ENCODE measurements around the gene LSR. TPM values are rescaled to one million over a fixed set of nuclear protein-coding genes. Genes with fewer than 3 reads are reported as not detected.
"Not testable (repeated sequence)": the region's sequence is repeated elsewhere in the genome, so short reads cannot be mapped to it uniquely, and the experiment has no call there.

LSR gene
- total and polyA plus RNA-seq, 12 donors = 8.2 to 106 (median 58.7) TPM

DNA sequence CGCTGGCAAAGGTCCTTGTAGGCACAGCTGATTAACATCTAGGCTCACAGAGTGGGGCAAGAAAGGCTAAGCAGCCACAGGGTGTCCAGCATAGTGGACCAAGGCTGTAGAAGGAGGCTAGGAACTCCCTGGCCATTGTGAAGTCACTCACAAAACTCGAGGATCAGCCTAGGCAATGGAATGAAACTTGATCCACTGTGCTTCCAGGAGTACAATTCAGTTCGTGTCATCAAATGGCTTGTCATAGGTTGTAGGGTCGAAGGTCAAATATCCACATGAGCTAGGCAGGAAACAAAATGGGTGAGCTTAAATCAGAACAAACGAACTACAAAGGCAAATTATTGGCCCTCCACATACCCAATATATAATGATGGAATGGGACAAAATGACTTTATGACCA, 15.9 kb upstream of the LSR start:
- Histone ChIP-seq H3K27me3 (no peaks in the 10 kb centered on the region), H3K27ac (no peak overlapping the region), H3K9me3 (replicated peaks in 1 of 3) (no peaks in the 10 kb centered on the region), H3K4me1 (replicated peaks in 1 of 2) (no peaks in the 10 kb centered on the region), H3K36me3 (replicated peaks in 1 of 2) (no peaks in the 10 kb centered on the region), H3K4me3 (no peak overlapping the region)
- intact Hi-C loops (cut with DNase I) = no loop called here
- 68 to 72% (median 71%) methylated on average over 5 of the region's 5 CpGs for WGBS, 4 donors
- no peak for DNase-seq
- TF ChIP-seq, protein P1, sequence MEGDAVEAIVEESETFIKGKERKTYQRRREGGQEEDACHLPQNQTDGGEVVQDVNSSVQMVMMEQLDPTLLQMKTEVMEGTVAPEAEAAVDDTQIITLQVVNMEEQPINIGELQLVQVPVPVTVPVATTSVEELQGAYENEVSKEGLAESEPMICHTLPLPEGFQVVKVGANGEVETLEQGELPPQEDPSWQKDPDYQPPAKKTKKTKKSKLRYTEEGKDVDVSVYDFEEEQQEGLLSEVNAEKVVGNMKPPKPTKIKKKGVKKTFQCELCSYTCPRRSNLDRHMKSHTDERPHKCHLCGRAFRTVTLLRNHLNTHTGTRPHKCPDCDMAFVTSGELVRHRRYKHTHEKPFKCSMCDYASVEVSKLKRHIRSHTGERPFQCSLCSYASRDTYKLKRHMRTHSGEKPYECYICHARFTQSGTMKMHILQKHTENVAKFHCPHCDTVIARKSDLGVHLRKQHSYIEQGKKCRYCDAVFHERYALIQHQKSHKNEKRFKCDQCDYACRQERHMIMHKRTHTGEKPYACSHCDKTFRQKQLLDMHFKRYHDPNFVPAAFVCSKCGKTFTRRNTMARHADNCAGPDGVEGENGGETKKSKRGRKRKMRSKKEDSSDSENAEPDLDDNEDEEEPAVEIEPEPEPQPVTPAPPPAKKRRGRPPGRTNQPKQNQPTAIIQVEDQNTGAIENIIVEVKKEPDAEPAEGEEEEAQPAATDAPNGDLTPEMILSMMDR (IDR thresholded peaks at IDR 0.05) = no peak
- no peak for TF ChIP-seq POLR2A (IDR thresholded peaks at IDR 0.05)

DNA sequence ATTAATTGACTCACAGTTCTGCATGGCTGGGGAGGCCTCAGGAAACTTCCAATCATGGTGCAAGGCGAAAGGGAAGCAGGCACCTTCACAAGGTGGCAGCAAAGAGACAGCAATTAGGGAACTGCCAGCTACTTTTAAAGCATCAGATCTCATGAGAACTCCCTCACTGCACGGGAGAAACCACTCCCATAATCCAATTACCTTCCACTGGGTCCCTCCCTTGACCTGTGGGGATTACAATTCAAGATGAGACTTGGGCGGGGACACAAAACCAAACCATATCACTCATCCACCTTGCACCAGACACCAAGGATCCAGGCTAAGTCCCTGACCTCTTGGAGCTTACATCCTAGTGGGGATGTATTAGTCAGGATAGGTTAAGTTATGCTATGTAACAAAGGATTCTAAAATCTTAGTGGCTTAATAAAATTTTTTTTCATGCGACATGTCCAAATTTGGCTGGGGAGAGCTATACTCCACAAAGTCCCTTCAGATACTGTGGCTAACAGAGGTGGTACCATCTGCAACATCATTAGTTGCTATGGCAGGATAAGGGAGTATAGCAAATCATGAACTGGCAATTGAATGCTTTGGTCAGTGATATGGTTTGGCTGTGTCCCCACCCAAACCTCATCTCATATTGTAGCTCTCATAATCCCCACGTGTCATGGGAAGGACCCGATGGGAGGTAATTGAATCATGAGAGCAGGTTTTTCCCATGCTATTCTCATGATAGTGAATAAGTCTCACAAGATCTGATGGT, 12.0 kb upstream of the LSR start:
- no peaks in the 10 kb centered on the region for H3K4me1 ChIP-seq (replicated peaks in 1 of 2)
- peak in 2 of 7 donors; percentile 18 to 45 for DNase-seq
- no peak overlapping the region for H3K27ac ChIP-seq
- intact Hi-C loops (cut with DNase I) = no loop called here
- H3K4me3 ChIP-seq = no peak overlapping the region
- no peaks in the 10 kb centered on the region for H3K27me3 ChIP-seq
- no peaks in the 10 kb centered on the region for H3K36me3 ChIP-seq (replicated peaks in 1 of 2)
- 76 to 83% (median 81%) methylated on average over 6 of the region's 6 CpGs for WGBS, 4 donors
- peaks cover 0 to 2% (median 0%) of the 10 kb centered on the region in 3 donors for H3K9me3 ChIP-seq (replicated peaks in 1 of 3)
- TF ChIP-seq, protein P1 (IDR thresholded peaks at IDR 0.05) = no peak
- TF ChIP-seq POLR2A (IDR thresholded peaks at IDR 0.05) = no peak

DNA sequence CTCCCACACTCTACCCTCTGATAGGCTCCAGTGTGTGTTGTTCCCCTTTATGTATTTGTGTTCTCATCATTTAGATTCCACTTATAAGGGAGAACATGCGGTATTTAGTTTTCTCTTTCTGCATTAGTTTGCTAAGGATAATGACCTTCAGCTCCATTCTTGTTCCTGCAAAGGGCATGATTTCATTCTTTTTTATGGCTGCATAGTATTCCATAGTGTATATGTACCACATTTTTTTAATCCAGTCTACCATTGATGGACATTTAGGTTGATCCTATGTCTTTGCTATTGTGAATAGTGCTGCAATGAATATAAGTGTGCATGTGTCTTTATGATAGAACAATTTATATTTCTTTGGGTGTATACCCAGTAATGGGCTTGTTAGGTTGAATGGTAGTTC, 9.2 kb upstream of the LSR start:
- H3K4me3 ChIP-seq; H3K27ac ChIP-seq; H3K27me3 ChIP-seq; H3K9me3 ChIP-seq (replicated peaks in 1 of 3); H3K4me1 ChIP-seq (replicated peaks in 1 of 2); H3K36me3 ChIP-seq (replicated peaks in 1 of 2); intact Hi-C loops (cut with DNase I); DNase-seq: not testable (repeated sequence)
- 71 to 92% (median 82%) methylated on average over 1 of the region's 1 CpG for WGBS, 4 donors

DNA sequence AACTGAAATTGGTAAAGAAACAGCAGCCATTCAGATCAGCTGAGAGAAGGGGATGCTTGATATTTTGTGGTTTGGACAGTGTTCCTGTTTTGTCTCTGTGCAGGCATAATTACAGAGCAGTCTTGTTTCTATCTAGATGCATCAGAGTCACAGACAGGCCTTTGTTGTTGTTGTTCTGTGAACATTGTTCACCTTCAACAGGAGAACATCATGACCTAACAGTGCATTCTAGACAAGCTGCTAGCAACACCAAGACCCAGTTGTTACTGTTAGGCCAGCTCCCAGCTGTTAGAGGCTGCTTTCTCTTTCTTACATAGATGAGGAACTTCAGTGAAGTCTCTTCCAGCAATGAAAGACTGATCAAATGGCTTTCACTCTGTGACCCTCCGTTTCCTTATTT, 8.5 kb upstream of the LSR start:
- H3K9me3 ChIP-seq (replicated peaks in 1 of 3) = peaks cover 0 to 2% (median 0%) of the 10 kb centered on the region in 3 donors
- no peak for TF ChIP-seq POLR2A (IDR thresholded peaks at IDR 0.05)
- TF ChIP-seq, protein P1 (IDR thresholded peaks at IDR 0.05) = no peak
- H3K36me3 ChIP-seq (replicated peaks in 1 of 2) = no peaks in the 10 kb centered on the region
- WGBS, 4 donors = 60 to 87% (median 75%) methylated on average over 1 of the region's 1 CpG
- H3K4me1 ChIP-seq (replicated peaks in 1 of 2) = no peaks in the 10 kb centered on the region
- intact Hi-C loops (cut with DNase I) = no loop called here
- H3K27me3 ChIP-seq = no peaks in the 10 kb centered on the region
- no peak overlapping the region for H3K4me3 ChIP-seq
- H3K27ac ChIP-seq = no peak overlapping the region
- peak in 2 of 7 donors; percentile 11 to 37 for DNase-seq

DNA sequence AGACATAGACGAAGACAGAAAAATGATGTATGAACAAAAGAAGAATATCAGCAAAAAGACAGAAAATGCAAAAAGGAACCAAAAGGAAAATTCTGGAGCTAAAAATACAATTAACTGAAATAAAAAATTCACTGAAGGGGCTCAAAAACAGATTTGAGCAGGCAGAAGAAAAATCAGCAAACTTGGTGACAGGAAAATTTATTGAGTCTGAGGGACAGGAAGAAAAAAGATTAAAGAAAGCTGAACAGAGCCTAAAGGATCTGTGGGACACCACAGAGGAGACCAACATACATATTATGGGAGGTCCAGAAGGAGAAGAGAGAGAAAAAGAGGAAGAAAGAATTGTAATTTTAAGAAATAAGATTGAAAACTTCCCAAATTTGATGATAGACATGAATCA, 7.4 kb upstream of the LSR start:
- Histone ChIP-seq H3K27me3 (no peaks in the 10 kb centered on the region), H3K4me1 (replicated peaks in 1 of 2) (no peaks in the 10 kb centered on the region), H3K36me3 (replicated peaks in 1 of 2) (no peaks in the 10 kb centered on the region), H3K4me3 (no peak overlapping the region), H3K9me3 (replicated peaks in 1 of 3) (peaks cover 0 to 2% (median 0%) of the 10 kb centered on the region in 3 donors), H3K27ac (no peak overlapping the region)
- TF ChIP-seq, protein P1 (IDR thresholded peaks at IDR 0.05) = no peak
- TF ChIP-seq POLR2A (IDR thresholded peaks at IDR 0.05) = no peak
- intact Hi-C loops (cut with DNase I) = no loop called here
- 65 to 89% (median 77%) methylated on average over 1 of the region's 1 CpG for WGBS, 4 donors
- no peak for DNase-seq
